Choroid plexus epithelial cell (primary cell): ENCODE results near the gene TEX26.

Experiments
- DNase-seq: peaks from one replicate; pipeline ENCODE4 v3.0.0-alpha.2; 2010; ENCODE audit warnings: low read depth
- H3K4me3 ChIP-seq: 2 replicates; pipeline ENCODE4 v1.5.1; 2011; ENCODE audit warnings: low read depth, mild to moderate bottlenecking, control low read depth, low read length, moderate library complexity
- CTCF ChIP-seq: conservative IDR thresholded peaks from 2 replicates; pipeline ENCODE4 v1.5.1; 2011; ENCODE audit warnings: low read depth, mild to moderate bottlenecking, control low read depth, inconsistent platforms, low read length, moderate library complexity

The TEX26 gene

GRCh38 chr13:31016342-31017325, 84.2 kb downstream of the TEX26 start:
- no peak for DNase-seq

GRCh38 chr13:31018511-31018910, 86.1 kb downstream of the TEX26 start:
- no peak for DNase-seq
- TF ChIP-seq CTCF = no peak
- no peak overlapping the region for H3K4me3 ChIP-seq

More at GRCh38 chr13:31016342-31017325, 84.2 kb downstream of the TEX26 start:
- no peak overlapping the region for H3K4me3 ChIP-seq
- TF ChIP-seq CTCF = no peak

GRCh38 chr13:31020996-31021395, 88.5 kb downstream of the TEX26 start:
- H3K4me3 ChIP-seq = no peak overlapping the region
- no peak for DNase-seq
- TF ChIP-seq CTCF = no peak

DNA sequence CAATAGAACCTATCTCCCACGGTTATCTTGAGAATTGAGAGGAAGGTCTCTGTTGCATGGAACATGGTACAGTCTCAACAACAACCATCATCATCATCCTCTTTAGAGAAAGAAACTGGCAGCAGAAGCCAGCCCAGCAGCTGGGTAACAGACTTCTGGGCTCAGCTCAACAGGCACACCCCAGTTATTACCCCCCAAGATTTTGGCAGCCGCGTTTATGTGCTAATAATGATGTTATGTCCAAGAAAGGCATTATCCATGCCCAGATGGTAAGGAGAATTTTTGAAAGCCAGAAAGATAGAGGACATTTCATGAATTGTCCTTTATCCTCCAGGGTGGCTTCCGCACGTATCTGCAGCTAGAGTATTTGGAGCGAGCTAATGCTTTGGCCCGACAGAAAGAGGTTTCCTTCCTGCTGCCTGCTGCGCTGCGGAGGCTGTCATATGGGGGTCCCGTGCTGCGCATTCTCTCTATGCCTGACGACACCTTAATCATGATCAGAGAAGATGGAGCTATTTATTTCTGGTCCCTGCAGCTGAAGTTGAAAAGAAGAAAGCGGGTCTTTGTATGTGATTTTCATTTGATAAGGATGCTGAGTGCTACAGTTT, 89.9 kb downstream of the TEX26 start:
- no peak for TF ChIP-seq CTCF

GRCh38 chr13:31022928-31023530, 90.6 kb downstream of the TEX26 start:
- no peak for TF ChIP-seq CTCF

More for the DNA sequence above, 89.9 kb downstream of the TEX26 start:
- no peak overlapping the region for H3K4me3 ChIP-seq
- DNase-seq = no peak

More at GRCh38 chr13:31022928-31023530, 90.6 kb downstream of the TEX26 start:
- no peak for DNase-seq
- no peak overlapping the region for H3K4me3 ChIP-seq
